PC-3 (cell line): Measurements from ENCODE around the gene FAM184A.

Experiments used
- CTCF ChIP-seq: fragments of 300-600 bp; sonication (generic); conservative IDR thresholded peaks from 2 replicates; pipeline ENCODE4 v1.5.1; 2017; ENCODE audit warnings: antibody characterized with exemption, low read depth, mild to moderate bottlenecking, low read length
- EZH2 ChIP-seq: fragments of 300-600 bp; sonication (generic); IDR thresholded peaks from one replicate; pipeline ENCODE4 v1.6.1; 2017; ENCODE audit warnings: antibody characterized with exemption, mild to moderate bottlenecking, low read length; ENCODE audit not compliant: unreplicated experiment

- TF ChIP-seq CTCF (no peak), EZH2 (no peak)
These were observed 43.5 kb downstream of the FAM184A start for GRCh38 chr6:119034827-119035458.
